H9 (cell line): ENCODE measurements around the gene FAF1. TPM values are rescaled to one million over a fixed set of nuclear protein-coding genes. Genes with fewer than 3 reads are reported as not detected.

Source experiments
- DNase-seq: peaks from one replicate; pipeline ENCODE4 v3.0.0-alpha.2; 2017
- H2AFZ ChIP-seq: one replicate; pipeline ENCODE4 v1.6.1; 2013; ENCODE audit warnings: mild to moderate bottlenecking, low read length, control low read depth, moderate library complexity
- H2AK5ac ChIP-seq: 2 replicates; pipeline ENCODE4 v1.6.1; 2013; ENCODE audit warnings: low read length, control low read depth, mixed read lengths; ENCODE audit not compliant: insufficient read length
- H2BK120ac ChIP-seq: one replicate; pipeline ENCODE4 v1.6.1; 2013; ENCODE audit warnings: low read depth, mild to moderate bottlenecking, low read length, control low read depth, inconsistent platforms; ENCODE audit not compliant: poor library complexity, severe bottlenecking
- H2BK12ac ChIP-seq: 2 replicates; pipeline ENCODE4 v1.6.1; 2013; ENCODE audit warnings: low read length, control low read depth, mixed read lengths, low read depth; ENCODE audit not compliant: insufficient read length
- H2BK15ac ChIP-seq: 2 replicates; pipeline ENCODE4 v1.6.1; 2013; ENCODE audit warnings: low read depth, low read length, control low read depth
- H2BK20ac ChIP-seq: one replicate; pipeline ENCODE4 v1.6.1; 2013; ENCODE audit warnings: low read depth, mild to moderate bottlenecking, low read length, control low read depth, inconsistent platforms; ENCODE audit not compliant: poor library complexity, severe bottlenecking
- H2BK5ac ChIP-seq: 2 replicates; pipeline ENCODE4 v1.6.1; 2013; ENCODE audit warnings: low read length, control low read depth, mixed read lengths; ENCODE audit not compliant: insufficient read length
- H3K14ac ChIP-seq: 2 replicates; pipeline ENCODE4 v1.6.1; 2013; ENCODE audit warnings: low read length, control low read depth; ENCODE audit not compliant: insufficient read depth
- H3K18ac ChIP-seq: 2 replicates; pipeline ENCODE4 v1.6.1; 2013; ENCODE audit warnings: low read depth, mild to moderate bottlenecking, mixed read lengths, low read length, control low read depth; ENCODE audit not compliant: insufficient read length
- H3K23ac ChIP-seq: 2 replicates; pipeline ENCODE4 v1.6.1; 2013; ENCODE audit warnings: low read length, control low read depth, mixed read lengths, low read depth; ENCODE audit not compliant: insufficient read length
- H3K23me2 ChIP-seq: 2 replicates; pipeline ENCODE4 v1.6.1; 2013; ENCODE audit warnings: low read depth, mild to moderate bottlenecking, mixed read lengths, low read length, control low read depth; ENCODE audit not compliant: insufficient read length, poor library complexity, severe bottlenecking
- H3K27ac ChIP-seq: 2 replicates; pipeline ENCODE4 v1.5.1; 2013; ENCODE audit warnings: low read length, control low read depth, mixed read lengths, low read depth; ENCODE audit not compliant: insufficient read length
- H3K27me3 ChIP-seq: 2 replicates; pipeline ENCODE4 v1.6.1; 2013; ENCODE audit warnings: low read length, control low read depth, inconsistent platforms; ENCODE audit not compliant: insufficient read depth
- H3K4ac ChIP-seq: 2 replicates; pipeline ENCODE4 v1.6.1; 2013; ENCODE audit warnings: low read depth, mild to moderate bottlenecking, control low read depth, inconsistent platforms, low read length, moderate library complexity
- H3K4me1 ChIP-seq: 2 replicates; pipeline ENCODE4 v1.6.1; 2013; ENCODE audit warnings: low read length, control low read depth, inconsistent platforms; ENCODE audit not compliant: insufficient read depth
- H3K4me2 ChIP-seq: 2 replicates; pipeline ENCODE4 v1.6.1; 2013; ENCODE audit warnings: low read length, control low read depth, mixed read lengths; ENCODE audit not compliant: insufficient read length, insufficient read depth
- H3K56ac ChIP-seq: 2 replicates; pipeline ENCODE4 v1.6.1; 2013; ENCODE audit warnings: low read depth, mild to moderate bottlenecking, mixed read lengths, low read length, control low read depth; ENCODE audit not compliant: insufficient read length
- H3K79me1 ChIP-seq: 2 replicates; pipeline ENCODE4 v1.6.1; 2013; ENCODE audit warnings: low read depth, mild to moderate bottlenecking, moderate library complexity, low read length, control low read depth, inconsistent platforms; ENCODE audit not compliant: insufficient read depth, poor library complexity, severe bottlenecking
- H3K79me2 ChIP-seq: 2 replicates; pipeline ENCODE4 v1.6.1; 2013; ENCODE audit warnings: low read length, control low read depth, inconsistent platforms; ENCODE audit not compliant: insufficient read depth
- H3K9ac ChIP-seq: 2 replicates; pipeline ENCODE4 v1.6.1; 2013; ENCODE audit warnings: low read length, control low read depth, mixed read lengths; ENCODE audit not compliant: insufficient read length; ENCODE audit errors: extremely low read depth
- H3K9me3 ChIP-seq: one replicate; pipeline ENCODE4 v1.6.1; 2013; ENCODE audit warnings: low read depth, low read length, inconsistent platforms; ENCODE audit not compliant: control insufficient read depth
- H3T11ph ChIP-seq: one replicate; pipeline ENCODE4 v1.6.1; 2013; ENCODE audit warnings: mild to moderate bottlenecking, low read length, control low read depth, inconsistent platforms
- H4K20me1 ChIP-seq: one replicate; pipeline ENCODE4 v1.6.1; 2013; ENCODE audit not compliant: control insufficient read depth, insufficient read length, insufficient read depth
- H4K5ac ChIP-seq: 2 replicates; pipeline ENCODE4 v1.6.1; 2013; ENCODE audit warnings: low read depth, mild to moderate bottlenecking, mixed read lengths, low read length, control low read depth; ENCODE audit not compliant: insufficient read length
- H4K8ac ChIP-seq: replicated peaks from 2 replicates; pipeline ENCODE4 v1.6.1; 2013; ENCODE audit warnings: low read length, control low read depth, mixed read lengths, low read depth; ENCODE audit not compliant: insufficient read length
- H4K91ac ChIP-seq: 2 replicates; pipeline ENCODE4 v1.6.1; 2013; ENCODE audit warnings: low read depth, mild to moderate bottlenecking, moderate library complexity, mixed read lengths, low read length, control low read depth; ENCODE audit not compliant: insufficient read length
- H3K27ac Mint-ChIP-seq, 3 experiments: 2 replicates in 2 of 3; 3 replicates in 1 of 3; pipeline ENCODE4 v1.8.0; 2020 to 2021; ENCODE audit warnings: mixed read lengths in 3 of 3, mild to moderate bottlenecking in 1 of 3, moderate library complexity in 1 of 3
- H3K27me3 Mint-ChIP-seq: 2 replicates; pipeline ENCODE4 v1.8.0; 2021; ENCODE audit warnings: low read depth, mild to moderate bottlenecking, moderate library complexity, mixed read lengths
- H3K36me3 Mint-ChIP-seq, 3 experiments: 2 replicates in 2 of 3; 3 replicates in 1 of 3; pipeline ENCODE4 v1.8.0; 2020 to 2021; ENCODE audit warnings: low read depth in 3 of 3, mixed read lengths in 3 of 3; ENCODE audit not compliant: insufficient read depth in 1 of 3
- H3K4me1 Mint-ChIP-seq, 2 experiments: 2 replicates each; pipeline ENCODE4 v1.8.0; 2020; ENCODE audit warnings: mixed read lengths in 2 of 2
- H3K4me3 Mint-ChIP-seq, 2 experiments: 2 replicates in 1 of 2; 3 replicates in 1 of 2; pipeline ENCODE4 v1.8.0; 2020 to 2021; ENCODE audit warnings: mild to moderate bottlenecking in 2 of 2, mixed read lengths in 2 of 2, moderate library complexity in 1 of 2
- H3K9me3 Mint-ChIP-seq, 2 experiments: 2 replicates in 1 of 2; 3 replicates in 1 of 2; pipeline ENCODE4 v1.8.0; 2020; ENCODE audit warnings: mild to moderate bottlenecking in 2 of 2, mixed read lengths in 2 of 2, moderate library complexity in 1 of 2
- CTCF ChIP-seq: fragments of 200-600 bp; sonication (generic); conservative IDR thresholded peaks from 3 replicates; pipeline ENCODE4 v1.8.0; 2021; ENCODE audit warnings: antibody characterized with exemption, mild to moderate bottlenecking
- WGBS: extraction: QIAGEN DNeasy Blood & Tissue Kit; methylation state at CpG from one replicate; pipeline ENCODE4 v1.1.7; 2013; ENCODE audit warnings: missing lambda C conversion rate, low lambda C conversion rate, mixed read lengths; ENCODE audit not compliant: insufficient read length; ENCODE audit errors: extremely low coverage; 5-methylcytosine and 5-hydroxymethylcytosine counted together
- total RNA-seq: library from RNA; stranded (reverse); gene quantifications from 2 replicates; pipeline ENCODE4 v1.2.1, GENCODE V29; 2021

The FAF1 gene
- total RNA-seq, 1 experiment from 2014 or later: 60.8 TPM

- Histone ChIP-seq H4K20me1 (no peaks in the 10 kb centered on the region), H2BK5ac (no peak overlapping the region), H3K4me1 (peaks cover 2% of the 10 kb centered on the region; the same call in 1 of the 2 replicates), H3K79me1 (no peaks in the 10 kb centered on the region), H3K4ac (no peak overlapping the region), H3K18ac (no peak overlapping the region), H2BK120ac (no peak overlapping the region), H2BK12ac (no peak overlapping the region), H3K23me2 (peaks cover 19% of the 10 kb centered on the region), H3K4me2 (no peak overlapping the region), H3K23ac (no peak overlapping the region), H2BK20ac (no peak overlapping the region), H2BK15ac (no peak overlapping the region), H3K9me3 (no peaks in the 10 kb centered on the region), H2AK5ac (no peak overlapping the region), H3K27ac (no peak overlapping the region), H3K14ac (no peak overlapping the region), H3K9ac (no peak overlapping the region), H4K5ac (no peak overlapping the region), H3K56ac (no peak overlapping the region), H3T11ph (no peak overlapping the region), H4K91ac (no peak overlapping the region), H4K8ac (no peak overlapping the region), H2AFZ (no peak overlapping the region), H3K27me3 (peaks cover 92% of the 10 kb centered on the region), H3K79me2 (no peaks in the 10 kb centered on the region)
- peak; percentile 40 for DNase-seq
- H3K4me1 Mint-ChIP-seq: peaks cover 43 to 65% of the 10 kb centered on the region in 2 experiments
- no CpG with 5 or more reads among the region's 20 CpGs for WGBS
- peak overlapping the region in 1 of 3 experiments; percentile 83; a peak in 1 of 7 replicates for H3K27ac Mint-ChIP-seq
- H3K36me3 Mint-ChIP-seq: peaks cover 0 to 4% (median 2%) of the 10 kb centered on the region in 3 experiments; a peak in 3 of 7 replicates
- H3K9me3 Mint-ChIP-seq: peaks cover 4 to 16% of the 10 kb centered on the region in 2 experiments
- H3K4me3 Mint-ChIP-seq: peak overlapping the region in 1 of 2 experiments; percentile 50; a peak in 1 of 5 replicates
- no peak for TF ChIP-seq CTCF
- H3K27me3 Mint-ChIP-seq: peaks cover 100% of the 10 kb centered on the region
Measured at GRCh38 chr1:50426108-50426700, 533.9 kb downstream of the FAF1 start.
